Caco-2 (cell line): ENCODE measurements around the gene GHR. TPM values are rescaled to one million over a fixed set of nuclear protein-coding genes. Genes with fewer than 3 reads are reported as not detected.

Source experiments
- BruUV-seq: library from RNA; stranded (reverse); fragments of 400-500 nt; replicated peaks from 2 replicates; lab custom pipeline; 2021; lab: Mats Ljungman, UMichigan
- CTCF ChIA-PET: fragments of 300-600 bp; sonication (Branson Sonifier 250); formaldehyde crosslinking; loops from one replicate; lab custom pipeline; 2022; ENCODE audit warnings: antibody characterized with exemption; lab: Charles Lee
- POLR2A ChIA-PET: fragments of 300-600 bp; sonication (Branson Sonifier 250); formaldehyde crosslinking; loops from one replicate; lab custom pipeline; 2022; ENCODE audit warnings: antibody characterized with exemption; lab: Charles Lee
- DNase-seq, 2 experiments: peaks; one replicate each; pipeline versions ENCODE4 v3.0.0 to v3.0.0-alpha.2; 2020 to 2022
- H3K27me3 ChIP-seq: replicated peaks from 2 replicates; pipeline ENCODE4 v1.6.0; 2011; ENCODE audit warnings: low read length; ENCODE audit not compliant: control insufficient read depth, insufficient read depth
- H3K36me3 ChIP-seq: 2 replicates; pipeline ENCODE4 v1.5.1; 2011; ENCODE audit warnings: low read length; ENCODE audit not compliant: control insufficient read depth, insufficient read depth
- H3K4me1 ChIP-seq: fragments of 250-450 bp; sonication (Bioruptor Pico); 2 replicates; pipeline ENCODE4 v1.5.1; 2020; ENCODE audit warnings: mild to moderate bottlenecking
- H3K4me3 ChIP-seq: 2 replicates; pipeline ENCODE4 v1.5.1; 2011; ENCODE audit warnings: low read depth, mild to moderate bottlenecking, control low read depth, low read length
- H3K9me3 ChIP-seq: fragments of 250-450 bp; sonication (Bioruptor Pico); 2 replicates; pipeline ENCODE4 v1.5.1; 2020; ENCODE audit warnings: mild to moderate bottlenecking, moderate library complexity
- H3K27ac Mint-ChIP-seq: one replicate; pipeline ENCODE4 v1.8.0; 2022; ENCODE audit warnings: mixed read lengths; ENCODE audit not compliant: unreplicated experiment
- H3K27me3 Mint-ChIP-seq: one replicate; pipeline ENCODE4 v1.8.0; 2022; ENCODE audit warnings: mixed read lengths; ENCODE audit not compliant: insufficient read depth, unreplicated experiment
- H3K36me3 Mint-ChIP-seq: one replicate; pipeline ENCODE4 v1.8.0; 2022; ENCODE audit warnings: mild to moderate bottlenecking, mixed read lengths; ENCODE audit not compliant: insufficient read depth, unreplicated experiment
- H3K4me1 Mint-ChIP-seq: one replicate; pipeline ENCODE4 v1.8.0; 2022; ENCODE audit warnings: low read depth, mixed read lengths; ENCODE audit not compliant: unreplicated experiment
- H3K4me3 Mint-ChIP-seq: one replicate; pipeline ENCODE4 v1.8.0; 2022; ENCODE audit warnings: mild to moderate bottlenecking, moderate library complexity, mixed read lengths; ENCODE audit not compliant: unreplicated experiment
- H3K9me3 Mint-ChIP-seq: one replicate; pipeline ENCODE4 v1.8.0; 2022; ENCODE audit warnings: mixed read lengths; ENCODE audit not compliant: unreplicated experiment
- intact Hi-C: fragments of 100-400 bp; cut with micrococcal nuclease; formaldehyde crosslinking; loops from one replicate; pipeline ENCODE4 v1.10.0; 2022; ENCODE audit not compliant: unreplicated experiment
- total RNA-seq: library from RNA; stranded (reverse); gene quantifications from 2 replicates; pipeline ENCODE4 v1.2.3, GENCODE V29; 2022
- TF ChIP-seq, protein P1 (sequence below), 2 experiments: fragments of 200-600 bp in 1 of 2; IDR thresholded peaks; 1 replicate in 1 of 2; 2 replicates in 1 of 2; pipeline versions ENCODE4 v1.5.1 to v1.8.0; 2011 to 2022; ENCODE audit warnings: antibody characterized with exemption in 1 of 2, control low read depth in 1 of 2, inconsistent platforms in 1 of 2, low read depth in 1 of 2, low read length in 1 of 2, mild to moderate bottlenecking in 1 of 2, moderate library complexity in 1 of 2; ENCODE audit not compliant: insufficient read depth in 1 of 2, severe bottlenecking in 1 of 2, unreplicated experiment in 1 of 2

Gene GHR
- total RNA-seq, 1 experiment from 2014 or later: 0.54 TPM

GRCh38 chr5:42586625-42587024 lies 163.4 kb downstream of the GHR start:
- Mint-ChIP-seq H3K27me3 (no peaks in the 10 kb centered on the region), H3K36me3 (peaks cover 6% of the 10 kb centered on the region)
- intact Hi-C loops: no loop called here

DNA sequence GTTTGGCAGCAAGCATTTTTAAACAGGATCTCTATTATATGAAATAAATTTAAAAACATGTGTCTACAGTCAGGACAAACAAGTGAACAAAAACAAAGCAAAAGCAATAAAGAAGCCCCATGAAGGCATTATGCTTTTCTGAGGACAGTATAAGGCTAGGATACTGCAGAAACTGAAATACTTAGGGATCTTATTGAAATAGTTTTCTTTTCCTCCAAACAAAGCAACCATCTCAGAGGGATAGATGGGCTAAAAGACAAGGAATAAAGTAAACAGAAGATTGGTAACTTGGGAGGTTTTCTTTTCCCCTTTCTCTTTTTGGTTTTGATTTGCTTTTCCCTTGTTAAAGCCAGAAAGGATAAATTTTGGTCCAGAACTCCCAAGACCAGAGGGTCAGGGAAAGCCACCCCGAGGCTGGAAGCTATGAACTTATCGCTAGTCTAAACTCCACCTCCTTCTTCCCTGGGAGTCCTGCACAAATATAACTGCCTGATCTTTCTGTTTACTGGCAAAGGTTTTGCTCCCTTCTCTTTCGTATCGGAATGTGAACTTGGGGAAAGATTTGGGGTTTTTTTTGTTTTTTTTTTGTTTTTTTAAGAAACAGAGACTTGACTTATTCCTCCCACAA lies 164.0 kb downstream of the GHR start:
- no peak for DNase-seq
- ChIA-PET CTCF (interaction anchor here (1.0 kb wide), 1 partner anchor 302 kb away, joined by 4 read pairs; no protein-coding TSS in a partner anchor), POLR2A (no interaction called here)
- H3K4me3 ChIP-seq: no peak overlapping the region
- Mint-ChIP-seq H3K27me3 (no peaks in the 10 kb centered on the region), H3K9me3 (no peaks in the 10 kb centered on the region), H3K27ac (no peak overlapping the region), H3K4me3 (no peak overlapping the region), H3K4me1 (peaks cover 7% of the 10 kb centered on the region), H3K36me3 (peaks cover 6% of the 10 kb centered on the region)
- H3K27me3 ChIP-seq: no peaks in the 10 kb centered on the region
- BruUV-seq: no TSS peak
- TF ChIP-seq, protein P1, sequence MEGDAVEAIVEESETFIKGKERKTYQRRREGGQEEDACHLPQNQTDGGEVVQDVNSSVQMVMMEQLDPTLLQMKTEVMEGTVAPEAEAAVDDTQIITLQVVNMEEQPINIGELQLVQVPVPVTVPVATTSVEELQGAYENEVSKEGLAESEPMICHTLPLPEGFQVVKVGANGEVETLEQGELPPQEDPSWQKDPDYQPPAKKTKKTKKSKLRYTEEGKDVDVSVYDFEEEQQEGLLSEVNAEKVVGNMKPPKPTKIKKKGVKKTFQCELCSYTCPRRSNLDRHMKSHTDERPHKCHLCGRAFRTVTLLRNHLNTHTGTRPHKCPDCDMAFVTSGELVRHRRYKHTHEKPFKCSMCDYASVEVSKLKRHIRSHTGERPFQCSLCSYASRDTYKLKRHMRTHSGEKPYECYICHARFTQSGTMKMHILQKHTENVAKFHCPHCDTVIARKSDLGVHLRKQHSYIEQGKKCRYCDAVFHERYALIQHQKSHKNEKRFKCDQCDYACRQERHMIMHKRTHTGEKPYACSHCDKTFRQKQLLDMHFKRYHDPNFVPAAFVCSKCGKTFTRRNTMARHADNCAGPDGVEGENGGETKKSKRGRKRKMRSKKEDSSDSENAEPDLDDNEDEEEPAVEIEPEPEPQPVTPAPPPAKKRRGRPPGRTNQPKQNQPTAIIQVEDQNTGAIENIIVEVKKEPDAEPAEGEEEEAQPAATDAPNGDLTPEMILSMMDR (IDR thresholded peaks at IDR 0.05; ENCODE audit: insufficient read depth in 1 of 2, low read depth in 1 of 2, low read length in 1 of 2, severe bottlenecking in 1 of 2, unreplicated experiment in 1 of 2): no peak
- intact Hi-C loops: no loop called here
- H3K9me3 ChIP-seq: peaks cover 2% of the 10 kb centered on the region; the same call in 1 of the 2 replicates
- no peaks in the 10 kb centered on the region for H3K36me3 ChIP-seq
- no peaks in the 10 kb centered on the region for H3K4me1 ChIP-seq

More at GRCh38 chr5:42586625-42587024, 163.4 kb downstream of the GHR start:
- Histone ChIP-seq H3K36me3 (no peaks in the 10 kb centered on the region), H3K27me3 (no peaks in the 10 kb centered on the region), H3K9me3 (peaks cover 5% of the 10 kb centered on the region; the same call in 1 of the 2 replicates), H3K4me3 (no peak overlapping the region), H3K4me1 (no peaks in the 10 kb centered on the region)
- Mint-ChIP-seq H3K27ac (no peak overlapping the region), H3K4me3 (no peak overlapping the region), H3K9me3 (no peaks in the 10 kb centered on the region), H3K4me1 (peaks cover 7% of the 10 kb centered on the region)
- DNase-seq: no peak
- ChIA-PET POLR2A (no interaction called here), CTCF (interaction anchor here (1.2 kb wide), 1 partner anchor 359 kb away, joined by 3 read pairs; no protein-coding TSS in a partner anchor)
- no TSS peak for BruUV-seq
- TF ChIP-seq, protein P1 (IDR thresholded peaks at IDR 0.05; ENCODE audit: insufficient read depth in 1 of 2, low read depth in 1 of 2, low read length in 1 of 2, severe bottlenecking in 1 of 2, unreplicated experiment in 1 of 2): no peak

- H3K36me3 ChIP-seq: no peaks in the 10 kb centered on the region
- DNase-seq: no peak
- no peak overlapping the region for H3K27ac Mint-ChIP-seq
- H3K9me3 ChIP-seq: no peaks in the 10 kb centered on the region; the same call in 1 of the 2 replicates
- intact Hi-C loops: no loop called here
- H3K36me3 Mint-ChIP-seq: no peaks in the 10 kb centered on the region
- H3K27me3 Mint-ChIP-seq: no peaks in the 10 kb centered on the region
- TF ChIP-seq, protein P1 (IDR thresholded peaks at IDR 0.05; ENCODE audit: insufficient read depth in 1 of 2, low read depth in 1 of 2, low read length in 1 of 2, severe bottlenecking in 1 of 2, unreplicated experiment in 1 of 2): no peak
- H3K27me3 ChIP-seq: no peaks in the 10 kb centered on the region
- ChIA-PET POLR2A (no interaction called here), CTCF (no interaction called here)
- H3K4me1 Mint-ChIP-seq: peaks cover 7% of the 10 kb centered on the region
- BruUV-seq: no TSS peak
- no peak overlapping the region for H3K4me3 Mint-ChIP-seq
- H3K4me1 ChIP-seq: no peaks in the 10 kb centered on the region
- no peak overlapping the region for H3K4me3 ChIP-seq
- no peaks in the 10 kb centered on the region for H3K9me3 Mint-ChIP-seq
Measured at GRCh38 chr5:42590566-42590965, 167.3 kb downstream of the GHR start.
